HS-5 (cell line): ENCODE results near the gene LAMP5.
A peak's percentile ranks its signal among the peaks of the same experiment; 100 is the strongest.

Source experiments
- DNase-seq: peaks from one replicate; pipeline ENCODE4 v3.0.0-alpha.2; 2012; ENCODE audit warnings: low read depth

Gene LAMP5, protein sequence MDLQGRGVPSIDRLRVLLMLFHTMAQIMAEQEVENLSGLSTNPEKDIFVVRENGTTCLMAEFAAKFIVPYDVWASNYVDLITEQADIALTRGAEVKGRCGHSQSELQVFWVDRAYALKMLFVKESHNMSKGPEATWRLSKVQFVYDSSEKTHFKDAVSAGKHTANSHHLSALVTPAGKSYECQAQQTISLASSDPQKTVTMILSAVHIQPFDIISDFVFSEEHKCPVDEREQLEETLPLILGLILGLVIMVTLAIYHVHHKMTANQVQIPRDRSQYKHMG

DNA sequence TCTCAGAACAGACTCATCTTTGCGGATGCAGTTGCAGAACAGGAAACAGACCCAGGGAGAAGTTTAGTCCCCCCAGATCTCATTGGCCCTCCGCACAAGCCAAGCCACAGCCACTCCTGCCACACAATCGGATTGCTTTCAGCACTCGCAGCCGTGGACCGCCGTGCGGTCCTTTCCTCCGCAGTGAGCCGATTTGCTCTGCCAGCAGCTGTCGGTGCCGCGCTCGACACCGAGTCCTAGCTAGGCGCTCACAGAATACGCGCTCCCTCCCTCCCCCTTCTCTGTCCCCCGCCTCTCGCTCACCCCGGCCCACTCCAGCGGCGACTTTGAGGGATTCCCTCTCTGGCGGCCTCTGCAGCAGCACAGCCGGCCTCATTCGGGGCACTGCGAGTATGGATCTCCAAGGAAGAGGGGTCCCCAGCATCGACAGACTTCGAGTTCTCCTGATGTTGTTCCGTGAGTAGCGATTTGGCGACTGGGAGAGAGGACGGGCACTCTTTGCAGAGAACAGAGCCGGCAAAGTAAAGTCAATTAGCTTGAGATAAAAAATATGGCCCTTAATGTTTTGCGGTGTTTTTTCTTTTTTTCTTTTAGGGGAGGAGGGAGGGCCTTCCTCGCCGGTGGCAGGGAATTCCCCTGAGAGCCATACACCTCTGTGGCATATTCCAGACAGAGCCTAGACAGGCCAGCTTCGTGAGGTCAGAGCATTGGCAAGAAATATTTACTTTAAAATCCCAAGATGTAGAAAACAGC is at the start of gene LAMP5:
TSS of gene LAMP5 (plus strand) at position 130 of the 753 bp plus-strand sequence. CDS start at position 393, 263 bp downstream.
- no peak for DNase-seq

DNA sequence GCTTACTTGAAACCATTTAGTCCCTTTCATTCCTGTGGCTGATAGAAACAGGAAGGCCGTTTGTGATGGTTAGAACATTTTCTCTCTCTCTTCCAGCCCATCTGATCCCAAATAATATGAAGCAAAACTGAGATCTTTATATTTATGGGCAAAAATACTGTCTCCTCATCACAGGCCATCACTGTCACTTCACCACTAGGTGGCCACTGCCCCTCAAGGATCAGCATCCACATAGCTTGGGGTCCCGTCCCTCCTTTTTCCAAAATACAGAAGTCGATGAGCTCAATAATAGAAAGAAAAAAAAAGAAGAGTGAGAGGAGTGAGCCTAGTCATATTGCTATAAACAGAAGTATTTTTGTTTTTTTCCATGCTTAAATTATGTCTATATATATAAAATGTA is 46.4 kb upstream of the LAMP5 start:
- DNase-seq: no peak

DNA sequence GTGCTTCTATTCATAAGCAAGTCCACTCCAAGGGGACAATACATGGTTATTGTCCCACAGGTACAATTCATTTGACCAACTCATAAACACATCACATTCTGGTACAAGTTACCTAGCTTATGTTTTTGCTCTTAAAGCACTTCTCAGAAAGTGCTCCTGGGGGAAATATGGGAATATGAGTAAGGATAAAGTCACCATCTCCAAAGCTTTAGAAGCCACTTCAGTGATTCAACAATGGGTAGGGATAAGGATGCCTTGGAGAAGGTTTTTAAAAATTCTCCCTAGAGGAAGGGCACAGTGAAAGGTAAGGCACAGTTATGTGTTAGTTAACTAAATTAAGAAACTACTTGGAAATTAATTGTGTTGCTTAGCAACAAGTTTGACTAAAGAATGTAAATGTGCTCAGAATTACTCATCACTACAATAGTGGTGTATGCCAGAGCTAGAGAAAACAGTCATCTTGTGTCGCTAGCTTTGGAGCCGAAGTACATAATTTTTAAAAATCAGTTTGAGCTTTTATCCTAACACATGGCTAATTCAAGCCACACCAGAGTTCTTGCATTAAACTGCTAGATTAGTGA is 39.5 kb upstream of the LAMP5 start:
- DNase-seq: no peak

DNA sequence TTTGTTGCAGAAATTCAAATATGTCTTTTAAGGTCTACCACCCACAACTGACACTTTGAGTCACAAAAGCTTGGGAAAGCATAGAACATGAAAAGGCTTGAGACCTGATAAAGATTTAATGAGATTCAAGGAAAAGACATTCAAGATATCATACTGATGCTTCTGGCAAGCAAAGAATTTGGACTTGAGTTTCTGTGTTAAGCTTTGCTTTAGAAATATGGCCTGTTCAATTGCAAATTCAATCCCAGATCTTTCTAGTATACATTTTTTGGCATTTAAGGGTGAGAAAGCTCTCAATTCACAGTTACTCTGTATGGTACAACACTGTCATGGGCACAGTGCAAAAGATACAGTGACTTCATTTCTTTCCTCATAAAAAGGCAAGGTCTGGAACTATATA is 38.9 kb upstream of the LAMP5 start:
- no peak for DNase-seq

DNA sequence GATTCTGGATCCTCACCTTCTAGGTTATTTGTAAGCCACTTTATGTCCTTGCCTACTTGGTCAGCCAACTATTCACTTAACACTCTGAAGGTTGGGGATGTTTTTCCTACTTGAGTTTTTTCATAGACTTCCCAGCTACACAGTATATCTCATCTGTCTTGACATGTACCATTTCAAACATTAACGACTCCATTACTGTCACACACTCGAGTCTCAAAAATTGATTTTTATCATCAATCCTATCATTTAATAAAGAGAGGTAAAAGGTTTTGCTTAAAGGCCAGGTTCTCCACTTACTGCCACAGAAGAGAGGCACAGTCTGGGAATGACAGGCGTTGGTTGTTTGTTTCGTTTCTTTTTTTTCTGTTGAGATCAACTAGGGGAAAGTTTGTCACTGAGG is 38.2 kb upstream of the LAMP5 start:
- DNase-seq: no peak

DNA sequence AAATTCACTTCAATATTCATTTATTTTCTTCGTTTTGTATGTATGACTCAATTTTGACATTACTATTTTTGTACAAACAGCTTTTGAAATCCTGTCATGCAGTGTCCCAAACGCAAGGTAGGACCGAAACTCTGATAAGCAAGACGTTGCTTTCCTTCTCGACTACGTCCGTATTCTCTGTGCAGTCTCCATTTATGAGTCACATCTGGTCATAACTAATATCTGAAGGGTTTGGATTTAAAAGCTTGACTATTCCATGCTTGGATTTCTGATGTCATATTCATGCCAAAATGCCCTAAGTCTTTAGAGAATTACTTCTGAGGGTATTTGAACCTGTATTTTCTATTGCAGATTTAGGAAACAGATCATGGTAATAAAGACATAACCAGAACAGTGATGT is 37.8 kb upstream of the LAMP5 start:
- no peak for DNase-seq

DNA sequence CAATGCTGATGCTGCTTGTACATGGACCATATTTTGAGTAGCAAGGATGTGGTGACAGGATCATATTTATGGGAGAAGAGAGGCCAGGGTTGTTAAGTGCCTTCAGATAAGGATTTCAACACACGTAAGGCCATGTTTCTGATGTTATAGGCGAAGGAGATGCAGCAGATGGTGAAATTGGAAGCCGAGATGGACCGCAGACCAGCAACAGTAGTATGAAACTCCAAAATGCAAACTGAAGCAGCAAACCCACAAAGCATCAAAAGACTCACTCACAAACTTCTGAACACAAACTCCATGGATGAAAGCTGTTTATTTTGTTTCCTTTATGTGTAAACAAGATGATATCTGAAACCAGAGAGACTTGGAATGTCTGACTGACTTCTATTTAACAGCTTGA is 35.6 kb upstream of the LAMP5 start:
- DNase-seq: no peak

DNA sequence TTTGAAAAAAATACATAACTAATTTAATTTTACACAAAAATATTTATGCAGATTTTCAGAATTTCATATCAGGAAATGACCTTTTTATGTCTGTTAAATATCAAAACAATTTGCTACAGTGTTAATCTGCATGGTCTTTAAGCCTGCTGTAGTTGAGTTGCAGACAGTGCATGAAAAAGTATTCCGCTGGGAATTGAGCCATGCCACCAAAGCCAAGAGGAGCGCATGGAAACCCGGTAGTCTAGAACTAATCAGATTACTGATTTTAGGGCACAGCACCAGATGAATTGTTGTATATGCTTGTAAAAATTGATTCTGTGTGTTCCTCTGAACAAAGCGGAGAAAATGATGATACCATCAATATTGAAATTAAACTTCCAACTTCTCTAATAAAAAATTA is 34.3 kb upstream of the LAMP5 start:
- DNase-seq: no peak

DNA sequence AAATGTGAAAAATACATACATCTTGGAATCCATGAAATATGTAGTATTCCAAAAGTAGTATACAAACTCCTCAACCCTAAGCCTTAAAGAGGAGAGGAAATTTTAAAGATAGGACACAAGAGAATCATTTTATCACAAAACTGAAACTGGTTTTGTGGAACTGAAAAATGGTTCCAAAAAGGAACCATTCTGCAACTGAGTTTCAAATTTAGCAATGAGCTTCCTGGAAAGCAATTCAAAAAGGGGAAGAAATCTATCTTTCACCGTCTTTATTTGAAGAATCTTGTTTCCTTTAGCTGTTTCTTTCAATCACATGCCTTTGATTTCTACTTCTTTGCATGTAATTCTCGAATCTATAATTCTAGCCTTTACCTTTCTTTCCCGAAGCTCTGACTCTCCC is 32.2 kb upstream of the LAMP5 start:
- no peak for DNase-seq

DNA sequence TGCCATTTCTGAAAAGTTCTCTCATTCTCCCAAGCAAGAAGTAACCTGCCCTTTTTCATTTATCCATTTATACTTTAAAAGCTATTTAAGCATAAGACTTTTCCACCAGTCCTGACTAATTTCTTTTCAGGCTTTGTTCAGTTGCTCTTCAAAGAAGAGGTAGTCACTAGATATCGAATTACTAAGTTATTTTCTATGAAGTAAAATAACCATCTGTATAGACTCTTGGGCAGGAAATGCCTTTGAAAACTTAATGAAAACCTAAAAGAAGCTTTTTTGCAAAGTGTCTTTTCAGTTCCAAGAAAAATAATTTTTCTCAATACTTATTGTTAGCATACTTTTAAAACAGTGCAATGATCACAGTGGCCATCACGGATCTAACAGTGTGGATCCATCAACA is 31.3 kb upstream of the LAMP5 start:
- DNase-seq: no peak

DNA sequence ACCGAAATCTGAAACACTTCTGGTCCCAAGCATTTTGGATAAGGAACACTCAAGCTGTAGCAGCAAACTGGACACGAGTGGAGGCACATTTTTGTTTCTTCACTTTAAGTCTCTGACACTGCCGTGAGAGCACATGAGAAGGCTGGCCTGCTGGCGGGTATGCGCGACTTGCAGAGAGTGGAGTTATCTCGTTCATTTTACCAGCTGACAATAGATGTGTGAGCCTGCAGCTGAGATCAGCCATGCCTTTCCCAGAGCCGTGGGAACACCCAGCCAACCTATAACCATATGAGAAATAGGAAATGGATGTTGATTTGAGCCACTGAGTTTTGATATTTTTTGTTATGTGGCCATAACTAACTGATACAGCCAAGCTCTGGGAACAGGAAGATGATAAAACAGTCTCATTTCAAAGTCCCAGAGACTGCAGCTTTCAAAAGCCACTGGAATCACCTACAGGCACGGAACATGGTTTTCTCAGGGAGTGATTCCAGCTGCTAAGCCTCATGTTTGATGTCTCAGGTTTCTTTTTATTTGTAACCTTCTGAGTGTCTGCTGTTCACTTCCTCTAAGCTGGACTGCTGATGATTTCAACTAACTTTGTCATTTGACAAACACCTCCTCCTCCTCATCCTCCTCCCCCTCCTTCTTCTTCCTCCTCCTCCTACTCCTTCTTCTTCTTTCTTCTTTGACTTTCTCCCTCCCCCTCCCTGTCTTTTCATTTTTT is 28.6 kb upstream of the LAMP5 start:
- no peak for DNase-seq

DNA sequence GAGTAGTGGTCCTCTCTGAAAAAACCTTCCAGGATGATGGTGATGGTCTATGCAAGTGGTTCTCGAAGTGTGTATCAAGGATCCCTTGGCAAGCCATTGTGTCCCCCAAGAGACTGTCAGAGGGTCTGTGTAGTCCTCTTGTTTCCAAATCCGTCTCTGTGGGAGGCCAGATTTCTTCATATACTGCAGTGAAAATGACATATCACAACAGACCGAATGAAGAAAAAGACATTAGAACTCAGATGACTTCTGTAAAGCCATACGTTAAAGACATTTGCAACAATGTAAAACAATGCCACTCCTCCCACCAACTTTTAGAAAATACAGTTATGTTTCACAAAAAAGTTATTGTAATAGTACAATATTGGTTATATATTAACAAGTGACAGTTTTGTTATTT is 27.2 kb upstream of the LAMP5 start:
- DNase-seq: no peak

DNA sequence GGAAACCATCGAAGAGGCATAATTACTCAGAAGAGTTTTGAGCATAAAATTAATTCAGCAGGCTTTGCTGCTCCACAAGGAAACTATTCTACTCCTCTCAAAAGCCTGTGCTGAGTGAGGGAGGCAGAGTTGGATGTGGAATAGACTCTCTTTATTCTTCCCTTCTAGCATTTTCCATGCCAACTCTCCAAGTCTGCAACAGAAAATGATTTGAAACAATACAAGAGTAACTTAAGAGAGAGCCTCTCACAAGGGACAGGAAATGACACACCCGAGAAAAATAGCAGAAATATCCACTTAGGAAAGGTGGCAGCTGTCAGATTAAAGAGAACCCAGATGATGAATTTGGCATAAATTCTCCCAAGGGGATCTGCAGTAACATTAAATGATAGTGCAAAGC is 26.3 kb upstream of the LAMP5 start:
- no peak for DNase-seq

DNA sequence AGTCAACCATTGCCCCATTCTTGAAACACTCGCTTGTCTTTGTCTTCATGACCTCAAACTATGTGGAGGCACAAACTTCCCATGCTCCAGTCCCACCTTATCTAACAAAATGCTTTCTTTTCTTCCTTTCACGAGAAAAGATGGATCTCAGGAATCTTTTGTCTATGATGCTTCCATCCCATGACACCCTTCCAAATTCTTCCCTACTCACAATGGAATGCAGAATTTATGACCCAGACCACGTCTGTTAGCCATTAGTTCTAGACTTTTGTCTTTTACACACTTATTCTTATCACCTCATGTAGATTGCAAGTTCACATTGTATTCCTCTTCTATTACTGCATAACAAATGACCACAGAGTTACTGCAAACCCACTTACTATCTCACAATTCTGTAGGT is 24.2 kb upstream of the LAMP5 start:
- no peak for DNase-seq

DNA sequence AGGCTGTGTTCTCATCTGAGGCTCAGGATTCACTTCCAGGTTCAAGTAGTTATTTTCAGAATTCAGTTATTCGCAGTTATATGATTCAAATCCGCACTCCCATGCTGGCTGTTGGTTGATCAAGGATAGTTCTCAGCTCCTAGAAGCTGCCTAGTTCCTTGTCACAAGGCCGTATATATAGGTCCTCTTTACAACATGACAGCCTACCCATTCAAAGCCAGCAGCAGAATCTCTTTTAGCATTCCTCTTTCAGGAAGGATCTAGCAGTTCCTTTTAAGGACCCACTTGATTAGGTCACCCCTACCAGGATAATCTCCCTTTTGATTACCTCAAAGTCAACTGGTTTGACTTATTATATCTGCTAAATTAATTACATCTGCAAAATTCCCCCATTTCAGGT is 23.8 kb upstream of the LAMP5 start:
- DNase-seq: no peak

DNA sequence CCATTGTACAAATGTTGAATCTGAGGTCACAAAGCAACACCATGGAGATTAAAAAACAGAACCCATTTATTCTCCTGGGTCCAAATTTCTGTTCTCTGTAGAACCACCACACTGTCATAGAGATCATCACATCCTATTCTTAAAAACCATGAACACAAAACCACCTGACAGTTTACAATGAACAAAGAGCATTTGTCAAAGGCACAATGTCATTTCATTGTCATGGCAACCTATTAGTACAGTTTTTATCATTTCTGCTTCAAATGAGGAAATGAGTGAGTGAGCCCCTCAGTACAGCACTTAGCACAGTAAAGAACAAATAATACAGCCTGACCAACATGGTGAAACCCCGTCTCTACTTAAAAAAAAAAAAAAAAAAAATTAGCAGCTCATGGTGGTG is 23.1 kb upstream of the LAMP5 start:
- no peak for DNase-seq

DNA sequence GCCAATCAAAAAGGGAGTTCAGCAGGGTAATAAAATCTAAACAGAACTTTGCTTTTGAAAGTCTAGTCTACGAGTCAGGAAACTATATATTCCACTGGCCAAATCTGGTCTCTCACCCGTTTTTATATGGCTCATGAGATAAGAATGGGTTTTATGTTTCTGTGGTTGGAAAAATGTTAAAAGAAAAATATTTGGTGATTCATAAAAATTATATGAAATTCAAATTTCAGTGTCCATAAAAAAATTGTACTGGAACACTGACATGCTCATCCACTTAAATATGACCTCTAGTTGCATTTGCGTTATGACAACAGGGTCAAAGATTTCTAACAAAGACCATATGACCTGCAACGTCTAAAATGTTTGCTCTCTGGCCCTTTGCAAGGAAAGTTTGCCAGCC is 22.3 kb upstream of the LAMP5 start:
- peak; percentile 71 for DNase-seq

DNA sequence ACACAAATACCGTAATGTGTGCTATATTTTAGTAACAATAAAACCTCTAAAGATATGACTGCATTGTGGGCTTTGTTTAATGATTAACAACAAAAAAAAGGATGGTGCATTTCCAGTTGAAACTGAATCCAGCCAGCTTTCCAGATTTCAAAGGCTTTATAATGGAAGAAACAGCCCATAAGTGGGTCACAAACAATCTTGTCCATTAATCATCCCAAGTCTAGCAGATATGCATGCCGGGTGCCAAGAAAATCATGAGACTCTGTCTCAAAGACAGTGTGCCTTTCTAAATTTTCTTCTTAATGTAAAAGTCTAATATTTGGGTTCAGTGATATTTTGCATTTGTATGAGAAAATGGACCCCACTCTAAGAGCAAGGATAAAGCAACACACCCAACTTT is 20.6 kb upstream of the LAMP5 start:
- no peak for DNase-seq

DNA sequence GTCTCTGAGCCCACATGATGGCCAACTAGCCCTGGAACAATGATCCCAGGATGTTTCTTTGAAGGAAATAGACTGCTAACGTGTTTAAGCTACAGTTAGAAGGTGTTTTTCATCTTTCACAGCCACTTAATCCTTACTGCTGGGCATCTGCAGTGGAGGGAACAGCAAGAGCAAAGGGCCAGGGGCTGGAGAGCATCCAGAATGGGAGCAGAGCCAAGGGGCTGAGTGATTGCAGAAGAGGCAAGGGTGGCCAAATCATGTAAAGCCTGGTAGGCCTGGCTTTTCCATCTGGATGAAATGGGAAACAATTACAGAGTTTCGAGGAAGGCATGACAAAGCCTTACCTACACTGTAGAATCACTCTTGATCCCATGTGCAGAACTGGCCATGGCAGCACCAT is 18.7 kb upstream of the LAMP5 start:
- DNase-seq: no peak

DNA sequence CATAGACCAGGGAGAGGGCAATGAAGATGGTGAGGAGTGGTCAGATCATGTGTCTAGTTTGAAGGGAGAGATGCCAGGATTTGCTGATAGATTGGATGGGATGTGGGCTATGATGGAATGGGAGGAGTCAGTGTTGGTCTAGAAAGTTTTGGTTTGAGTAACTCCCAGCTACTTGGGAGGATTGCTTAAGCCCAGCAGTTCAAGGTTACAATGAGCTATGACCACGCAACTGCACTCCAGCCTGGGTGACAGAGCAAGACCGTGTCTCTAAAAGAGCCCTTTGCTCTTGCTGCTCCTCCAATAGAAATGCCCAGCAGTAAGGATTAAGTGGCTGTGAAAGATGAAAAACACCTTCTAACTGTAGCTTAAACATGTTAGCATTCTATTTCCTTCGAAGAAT is 18.2 kb upstream of the LAMP5 start:
- no peak for DNase-seq

DNA sequence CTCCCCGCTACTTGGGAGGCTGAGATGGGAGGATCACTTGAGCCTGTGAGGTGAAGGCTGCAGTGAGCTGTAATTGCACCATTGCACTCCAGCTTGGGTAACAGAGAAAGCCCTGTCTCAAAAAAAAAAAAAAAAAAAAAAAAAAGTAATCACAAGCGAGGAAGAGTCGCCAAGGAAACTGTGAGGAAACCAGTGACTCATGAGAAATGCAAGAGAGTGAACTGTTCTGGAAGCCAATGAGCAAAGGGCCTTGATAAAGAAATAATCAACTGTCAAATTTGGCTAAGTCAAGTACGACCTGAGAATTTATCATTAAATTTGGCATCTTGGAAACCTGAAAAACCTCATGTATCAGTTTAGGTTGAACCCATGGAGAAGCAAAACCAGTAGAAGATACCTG is 16.1 kb upstream of the LAMP5 start:
- no peak for DNase-seq

DNA sequence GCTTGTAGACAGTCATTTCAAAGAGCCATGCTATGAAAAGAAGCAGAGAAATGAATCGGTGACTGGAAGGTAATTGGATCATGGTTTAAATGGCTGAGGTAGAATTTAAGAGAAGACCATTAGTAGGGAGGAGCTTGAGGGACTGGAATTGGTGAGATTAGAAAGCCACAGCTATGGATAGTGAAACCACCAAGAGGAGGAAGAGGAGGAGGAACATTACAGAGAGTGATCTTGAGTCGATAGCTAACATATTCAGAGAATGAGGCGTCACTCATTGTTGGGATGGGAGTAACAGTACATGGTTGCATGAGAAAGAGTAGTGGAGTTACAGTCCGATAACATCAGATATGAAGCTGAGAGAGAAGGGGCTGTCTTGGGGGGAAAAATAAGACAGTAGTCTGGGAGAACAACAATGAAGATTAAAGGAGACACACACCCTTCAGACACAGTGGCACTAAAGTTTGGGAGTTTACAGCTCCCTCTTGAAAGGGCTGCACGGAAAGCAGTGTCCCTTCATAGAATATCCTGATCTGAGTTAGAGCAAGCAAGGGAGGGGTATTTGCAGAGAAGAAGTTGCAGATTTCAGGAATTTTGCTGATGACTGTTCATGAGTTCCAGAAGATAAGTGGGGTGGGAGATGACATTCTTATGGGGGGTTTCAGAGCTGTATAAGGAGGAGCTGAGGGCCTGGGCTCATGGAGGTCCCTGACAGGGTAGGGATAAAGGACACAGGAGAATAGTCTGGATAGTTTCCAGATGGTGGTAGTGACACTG is 15.1 kb upstream of the LAMP5 start:
- DNase-seq: no peak
